NAMALWA (cell line): ENCODE measurements around the gene SCFD2.
"Not testable (repeated sequence)": the region's sequence is repeated elsewhere in the genome, so short reads cannot be mapped to it uniquely, and the experiment has no call there.

Experiments
- DNase-seq: peaks from one replicate; pipeline ENCODE4 v3.0.0-alpha.2; 2015; ENCODE audit warnings: low spot score

Gene SCFD2

GRCh38 chr4:53050361-53050774, 315.5 kb downstream of the SCFD2 start:
- DNase-seq, result no peak

DNA sequence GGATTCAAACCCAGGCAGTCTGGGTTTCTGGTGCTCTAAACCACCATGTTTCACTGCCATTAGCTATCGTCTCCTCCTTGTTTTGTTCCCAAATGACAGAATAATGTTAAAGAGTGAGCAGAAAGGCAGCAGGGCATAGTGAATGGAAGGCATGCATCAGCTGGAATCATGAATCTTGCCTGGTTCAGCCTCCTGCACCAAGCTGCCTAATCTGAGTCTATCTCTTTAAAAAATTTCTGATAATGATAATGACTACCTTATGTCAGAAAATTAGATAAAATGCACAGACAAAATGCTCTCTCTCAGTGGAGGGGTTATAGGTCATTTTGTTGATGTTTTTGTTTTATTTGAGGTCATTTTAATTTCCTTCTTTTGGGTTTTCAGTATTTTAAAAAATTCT, 316.3 kb downstream of the SCFD2 start:
- DNase-seq, result no peak

GRCh38 chr4:53044651-53044960, 321.3 kb downstream of the SCFD2 start:
- no peak for DNase-seq

- DNase-seq, result no peak
Measured at GRCh38 chr4:53043891-53044650, 321.8 kb downstream of the SCFD2 start.

GRCh38 chr4:53043055-53043454, 322.8 kb downstream of the SCFD2 start:
- DNase-seq, result no peak

- DNase-seq, result no peak
Measured at GRCh38 chr4:53040851-53041250, 325.0 kb downstream of the SCFD2 start.

GRCh38 chr4:53040459-53040815, 325.4 kb downstream of the SCFD2 start:
- no peak for DNase-seq

DNA sequence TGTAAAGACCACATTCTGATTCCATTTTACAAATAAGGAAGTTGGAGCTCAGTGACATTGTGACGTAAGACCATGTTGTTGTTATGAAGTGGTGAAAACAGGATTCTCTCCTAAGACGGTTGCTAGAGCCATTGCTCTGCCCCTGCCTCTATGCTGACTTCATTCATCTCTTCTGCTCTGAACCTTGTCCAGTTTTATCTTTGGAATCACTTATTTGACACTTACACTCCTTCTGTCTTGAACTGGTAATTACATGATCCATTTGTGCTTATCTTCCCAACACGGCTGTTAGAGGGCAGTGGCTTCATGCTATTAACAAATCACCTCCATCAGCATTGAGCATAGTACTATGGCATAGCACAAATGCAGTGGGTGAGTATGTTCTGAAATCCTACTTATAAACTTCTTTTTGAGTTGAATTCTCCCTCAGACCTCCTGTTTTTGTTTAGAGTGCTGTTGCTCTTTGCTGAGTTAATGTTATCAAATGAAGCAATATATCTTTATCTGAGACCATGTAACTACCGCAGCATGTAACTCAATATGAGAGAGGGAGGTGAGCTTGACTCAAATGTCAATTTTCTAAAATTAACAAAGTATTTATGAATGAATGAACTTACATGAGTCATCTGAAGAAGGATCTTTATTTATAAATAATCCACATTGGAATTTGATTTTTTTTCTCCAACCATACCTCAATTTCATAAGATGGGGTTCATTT, 326.0 kb downstream of the SCFD2 start:
- no peak for DNase-seq

DNA sequence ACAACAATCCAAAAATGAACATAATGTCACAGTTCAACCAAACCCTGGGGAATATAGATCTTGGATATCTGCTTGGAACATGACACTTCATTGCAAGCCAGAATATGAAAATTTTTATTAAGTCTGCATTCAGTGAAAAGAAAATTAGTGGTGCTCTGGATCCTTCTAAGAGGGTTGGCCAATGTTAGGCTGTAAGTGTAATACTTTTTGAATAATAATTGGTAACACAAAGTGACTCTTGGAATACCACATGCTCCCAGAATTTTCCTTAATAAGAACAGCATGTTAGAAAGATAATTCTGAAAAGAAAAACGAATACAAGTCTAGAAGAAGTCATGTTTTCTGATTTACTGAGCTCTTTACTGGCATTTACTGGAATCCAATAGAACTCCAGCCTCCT, 328.0 kb downstream of the SCFD2 start:
- DNase-seq, result no peak

- DNase-seq, result not testable (repeated sequence)
Measured at GRCh38 chr4:53032908-53033307, 333.0 kb downstream of the SCFD2 start.

GRCh38 chr4:53026233-53026632, 339.6 kb downstream of the SCFD2 start:
- no peak for DNase-seq

DNA sequence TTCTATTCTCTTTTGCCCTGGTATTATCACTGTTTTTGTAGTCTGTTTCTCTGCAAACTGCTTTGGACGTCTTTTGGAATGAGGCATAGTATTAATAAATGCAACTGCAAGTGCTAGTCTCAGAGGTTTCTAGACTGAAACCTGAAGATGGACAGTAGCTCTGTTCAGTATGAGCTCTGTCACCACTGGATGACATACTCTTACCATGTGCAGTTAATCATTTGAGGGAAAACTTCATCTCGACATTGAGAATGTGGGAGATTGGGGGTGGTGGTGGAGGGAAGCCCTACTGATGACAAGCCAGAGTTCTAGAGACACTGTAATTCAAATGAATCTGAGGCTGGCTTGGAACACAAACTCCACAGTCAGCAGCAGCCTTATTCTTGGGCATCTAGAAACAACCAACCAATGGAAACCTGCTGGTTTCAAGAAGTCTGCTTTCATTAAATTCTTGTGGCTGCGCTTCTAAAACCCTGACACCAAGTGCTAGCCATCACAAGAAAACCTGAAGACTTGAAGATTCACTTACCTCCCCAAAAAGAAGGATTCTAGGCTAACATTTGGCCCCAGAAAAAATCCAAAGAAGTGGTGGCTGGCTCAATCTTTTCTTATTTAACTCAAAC, 342.1 kb downstream of the SCFD2 start:
- no peak for DNase-seq

GRCh38 chr4:53022513-53023100, 343.3 kb downstream of the SCFD2 start:
- no peak for DNase-seq

DNA sequence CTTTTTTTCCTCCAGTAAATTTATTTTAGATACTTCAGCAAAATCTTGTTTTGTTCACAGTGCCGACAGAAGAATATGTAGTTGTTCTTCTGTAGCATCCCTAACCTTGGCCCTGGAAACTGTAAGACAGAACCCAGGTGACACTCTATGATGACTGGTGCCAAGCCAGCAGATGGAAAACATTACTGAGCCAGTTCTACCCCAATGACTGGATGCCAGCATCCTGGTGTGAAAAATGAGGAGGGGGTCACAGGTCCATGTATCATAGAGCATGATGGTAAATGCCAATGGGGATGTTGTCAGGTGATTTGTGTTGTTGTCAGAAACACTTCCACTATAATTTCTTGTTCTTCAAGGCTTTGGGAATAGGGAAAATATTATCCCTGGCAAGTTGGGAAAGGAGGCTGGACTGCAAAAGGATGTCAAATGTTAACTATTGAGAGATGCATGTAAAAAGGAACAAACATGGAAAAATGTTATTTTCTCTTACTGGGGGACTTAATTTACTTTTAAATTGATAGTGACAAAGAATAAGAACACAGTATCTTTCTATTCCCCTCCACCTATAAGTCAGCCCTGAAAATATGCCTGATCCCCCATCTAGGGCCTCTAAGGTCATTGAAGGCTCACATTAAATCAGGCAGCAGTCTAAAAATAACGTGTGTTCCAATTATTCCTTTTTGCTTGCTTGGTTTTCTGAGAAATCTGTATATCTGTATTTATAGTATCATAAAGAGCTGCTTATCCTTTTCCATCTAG, 343.9 kb downstream of the SCFD2 start:
- DNase-seq, result no peak

DNA sequence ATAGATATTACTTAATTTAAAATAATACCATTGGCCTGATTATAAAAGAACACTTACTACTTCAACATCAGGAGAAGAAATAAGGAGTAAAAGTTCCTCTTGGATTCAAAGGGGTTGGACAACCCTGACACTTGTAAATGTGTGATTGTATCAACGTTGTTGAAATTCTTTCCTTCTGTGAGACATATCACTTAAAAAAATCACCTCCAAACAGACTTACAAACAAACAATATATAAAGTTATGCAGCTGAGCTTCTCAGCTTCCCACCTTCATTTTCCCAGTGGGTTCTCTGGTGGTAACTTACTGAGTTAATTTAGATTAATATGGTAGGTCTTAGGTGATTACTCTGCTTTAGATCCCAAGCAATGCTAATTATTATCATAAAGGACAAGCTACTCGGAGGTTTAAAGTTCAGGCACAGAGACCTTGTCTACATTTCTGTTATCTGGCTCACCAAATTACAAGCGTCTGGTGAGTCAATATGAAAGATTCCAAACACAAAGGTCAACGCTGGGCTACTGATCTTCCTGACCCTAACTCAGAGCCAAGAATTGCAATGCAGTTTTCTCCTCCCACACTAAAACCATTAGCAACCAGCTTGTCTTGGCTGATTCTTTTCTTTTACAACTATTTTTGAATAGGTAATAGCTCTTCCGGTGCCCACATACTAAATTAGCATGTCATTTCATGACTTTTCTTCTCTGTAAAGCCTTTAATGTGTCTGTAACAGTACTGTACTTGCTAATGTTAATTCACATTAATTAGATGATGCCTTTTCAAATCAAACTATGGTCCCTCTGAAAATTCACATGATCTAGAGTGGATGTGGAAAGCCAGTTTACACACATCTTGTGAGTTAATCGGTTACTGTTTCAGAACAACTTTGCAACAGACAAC, 346.1 kb downstream of the SCFD2 start:
- no peak for DNase-seq

DNA sequence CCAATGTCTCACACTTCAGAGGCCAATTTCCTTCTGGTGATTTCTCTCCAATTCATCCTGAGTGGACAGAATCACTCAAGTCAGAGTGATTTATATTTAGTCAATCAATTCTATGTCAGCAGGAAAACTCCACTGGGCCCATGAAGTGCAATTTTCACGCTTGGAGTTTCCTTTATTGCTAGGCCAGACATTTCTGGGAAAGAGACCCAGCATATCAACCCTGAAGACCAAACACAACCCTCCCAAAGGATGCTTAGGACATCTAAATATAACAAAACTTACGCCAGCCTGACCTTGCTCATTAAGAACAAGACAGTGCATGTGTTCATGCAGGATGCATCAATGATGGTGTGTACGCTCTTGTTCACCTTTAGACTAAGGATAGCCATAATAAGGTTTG, 347.4 kb downstream of the SCFD2 start:
- no peak for DNase-seq

DNA sequence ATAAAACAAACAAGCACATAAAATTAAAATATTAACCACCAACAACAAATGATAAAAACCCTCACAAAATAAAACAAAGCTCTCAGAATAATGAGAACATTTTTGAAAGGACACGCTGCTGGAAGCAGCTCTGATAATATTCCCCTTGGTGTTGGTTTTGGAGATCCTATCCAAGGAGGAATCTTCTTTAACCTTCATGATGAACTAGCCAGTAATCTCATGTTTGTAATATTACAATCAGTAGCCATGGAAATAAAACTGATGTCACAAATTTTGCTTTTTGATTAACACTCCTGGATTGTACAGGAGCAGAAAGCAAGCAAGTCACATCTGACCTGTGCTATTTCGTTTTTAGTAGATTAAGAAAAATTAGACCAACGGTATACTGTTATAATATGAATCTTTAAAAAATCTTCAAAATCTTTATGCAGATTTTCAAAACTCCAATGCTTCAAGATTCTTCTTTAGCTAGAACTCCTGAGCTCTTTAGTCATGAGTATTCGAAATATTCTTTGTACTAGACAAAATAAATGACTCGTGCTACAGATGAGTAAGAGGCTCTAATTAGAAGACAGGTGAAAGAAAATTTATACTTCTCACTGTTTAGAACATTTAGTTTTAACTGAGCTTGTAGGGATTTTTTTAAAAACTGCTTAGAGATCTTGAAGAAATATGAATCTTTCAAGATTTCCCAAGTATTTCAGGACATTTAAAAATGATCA, 349.6 kb downstream of the SCFD2 start:
- no peak for DNase-seq

DNA sequence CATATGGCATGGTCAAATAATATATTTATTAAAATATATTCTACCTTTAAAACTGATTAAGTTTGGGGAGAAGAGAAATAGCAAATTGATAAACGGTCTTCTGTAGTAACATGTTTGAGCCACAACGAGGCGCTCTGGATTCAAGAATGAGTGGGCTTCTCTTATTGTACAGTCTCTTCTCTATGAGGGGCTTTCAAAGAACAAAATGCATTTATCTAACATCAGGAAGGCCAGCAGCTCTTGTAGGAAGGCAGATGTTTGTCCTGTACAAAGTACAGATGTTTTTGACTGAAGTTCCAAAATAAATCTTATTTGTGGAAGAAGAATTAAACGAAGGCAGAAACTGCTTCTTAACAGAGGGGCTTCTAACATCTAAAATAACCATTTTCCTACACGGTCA, 350.2 kb downstream of the SCFD2 start:
- peak; percentile 65 for DNase-seq

DNA sequence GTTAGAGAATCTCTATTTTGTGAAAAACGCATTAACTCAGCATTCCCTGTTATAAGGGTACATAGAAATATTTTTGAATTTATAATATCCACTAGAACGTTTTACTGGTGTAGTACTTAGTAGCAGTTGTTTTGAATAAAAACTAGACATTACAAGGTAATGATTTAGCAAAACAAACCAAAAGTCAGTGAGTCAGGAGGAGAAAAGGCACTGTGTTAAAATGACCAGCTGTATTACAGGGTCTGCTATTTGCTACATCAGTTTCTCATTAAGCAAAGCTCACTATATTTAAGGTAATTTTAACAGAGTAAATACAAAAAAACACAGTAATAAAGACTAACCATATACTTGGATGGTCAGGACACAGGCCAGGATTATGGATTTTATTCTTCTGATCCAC, 351.0 kb downstream of the SCFD2 start:
- no peak for DNase-seq

DNA sequence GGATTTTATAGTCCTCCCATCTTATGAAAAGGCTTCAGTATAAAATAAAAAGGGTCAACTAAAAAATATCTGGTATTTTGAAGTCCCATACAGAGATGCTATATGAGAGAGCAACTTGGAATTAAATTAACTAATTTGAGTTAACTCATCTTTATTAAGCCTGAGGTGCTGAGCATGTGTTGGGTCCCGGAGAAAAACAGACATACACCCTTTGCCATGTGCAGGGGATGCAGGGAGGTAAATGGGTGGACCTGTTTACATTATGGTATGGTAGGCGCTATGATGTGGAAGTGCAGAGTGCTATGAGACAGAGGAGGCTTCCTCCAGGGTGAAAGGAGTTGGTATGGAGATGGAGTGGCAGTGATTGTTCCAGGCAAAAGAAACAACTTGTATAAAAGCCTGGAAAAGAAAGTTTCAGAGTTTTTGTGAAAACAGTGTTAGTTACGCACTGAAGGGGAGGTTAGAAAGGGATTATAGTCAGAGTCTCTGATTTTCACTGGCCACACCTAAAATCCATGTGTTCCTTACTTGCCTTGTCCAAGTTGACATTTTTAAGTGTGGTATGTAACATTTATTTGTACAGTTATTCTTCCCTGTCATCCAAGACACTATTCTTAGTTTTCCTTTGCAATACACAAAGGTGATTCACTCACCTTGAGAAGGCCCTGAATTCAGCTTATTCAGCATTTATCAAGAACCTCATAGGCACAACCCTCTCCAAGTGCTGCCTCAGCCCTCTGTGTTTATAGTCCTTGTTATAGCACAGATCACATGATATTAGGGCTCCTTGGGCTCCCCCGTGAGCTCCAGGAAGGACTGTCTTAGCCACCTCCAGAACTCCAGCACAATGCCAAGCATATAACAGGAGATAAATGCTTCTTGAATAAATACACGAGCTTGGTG, 351.7 kb downstream of the SCFD2 start:
- no peak for DNase-seq
